K562 (cell line): ENCODE results near the gene CLIC1. TPM values are rescaled to one million over a fixed set of nuclear protein-coding genes. Genes with fewer than 3 reads are reported as not detected.

Source experiments
- DLX4 ChIP-seq: fragments of 250-450 bp; sonication (Bioruptor Pico); IDR thresholded peaks from 2 replicates; pipeline ENCODE4 v1.6.1; 2021; ENCODE audit warnings: mild to moderate bottlenecking
- HIVEP1 ChIP-seq: fragments of 250-450 bp; sonication (Bioruptor Pico); IDR thresholded peaks from 2 replicates; pipeline ENCODE4 v1.4.0; 2020; ENCODE audit warnings: mild to moderate bottlenecking
- KLF10 ChIP-seq: fragments of 250-450 bp; sonication (Bioruptor Pico); IDR thresholded peaks from 2 replicates; pipeline ENCODE4 v1.6.1; 2021; ENCODE audit warnings: matching md5 sums
- NFATC3 ChIP-seq: fragments of 450-650 bp; IDR thresholded peaks from 2 replicates; pipeline ENCODE4 v1.6.1; 2017; ENCODE audit warnings: mild to moderate bottlenecking
- PATZ1 ChIP-seq: fragments of 250-450 bp; sonication (Bioruptor Pico); IDR thresholded peaks from 2 replicates; pipeline ENCODE4 v1.5.0; 2020; ENCODE audit warnings: mild to moderate bottlenecking, borderline replicate concordance
- RREB1 ChIP-seq: fragments of 250-450 bp; sonication (Bioruptor Pico); IDR thresholded peaks from 2 replicates; pipeline ENCODE4 v1.4.0; 2020
- SMAD2 ChIP-seq: fragments of 150-350 bp; IDR thresholded peaks from 2 replicates; pipeline ENCODE4 v1.6.1; 2014; ENCODE audit warnings: low read depth, mild to moderate bottlenecking, low read length
- SRF ChIP-seq, 2 experiments: fragments of 250-450, 450-650 bp in 1 of 2; sonication (Bioruptor Pico) in 1 of 2; sonication (generic) in 1 of 2; formaldehyde crosslinking; IDR thresholded peaks; 2 replicates each; pipeline versions ENCODE4 v1.5.0 to v1.5.1; 2020 to 2022; ENCODE audit warnings: mild to moderate bottlenecking in 1 of 2, missing genetic modification reagents in 1 of 2
- ZBTB7A ChIP-seq: IDR thresholded peaks from 2 replicates; pipeline ENCODE4 v1.6.1; 2011; ENCODE audit warnings: low read depth, mild to moderate bottlenecking, low read length, moderate library complexity, borderline replicate concordance; ENCODE audit not compliant: control insufficient read depth
- ZNF212 ChIP-seq: fragments of 450-650 bp; formaldehyde crosslinking; IDR thresholded peaks from 2 replicates; pipeline ENCODE4 v1.4.0; 2020; ENCODE audit warnings: mild to moderate bottlenecking
- ZNF398 ChIP-seq: fragments of 250-450 bp; sonication (Bioruptor Pico); IDR thresholded peaks from 2 replicates; pipeline ENCODE4 v1.8.0; 2021; ENCODE audit warnings: moderate library complexity, mild to moderate bottlenecking, inconsistent platforms
- ZNF740 ChIP-seq, 3 experiments: fragments of 200-800 bp in 1 of 3; sonication (Bioruptor generic) in 1 of 3; sonication (generic) in 1 of 3; formaldehyde crosslinking in 1 of 3; IDR thresholded peaks; 2 replicates each; pipeline versions ENCODE4 v1.6.1 to v1.8.0; 2016 to 2022; ENCODE audit warnings: mild to moderate bottlenecking in 2 of 3, missing compliant biosample characterization in 2 of 3, missing genetic modification characterization in 2 of 3, missing genetic modification reagents in 1 of 3
- polyA plus RNA-seq, 8 experiments: library from polyadenylated mRNA; depleted of rRNA in 4 of 8; stranded (reverse) in 5 of 8; unstranded in 3 of 8; fragments of >200 nt; fragmentation: Nextera tagmentation in 2 of 8; fragmentation: Illumina TruSeq in 1 of 8; extraction: Ambion mirVana in 2 of 8; extraction: Trizol in 1 of 8; gene quantifications; 2 replicates each; pipeline versions ENCODE4 v1.2.1 to v1.2.3, GENCODE V29; 2011 to 2014; ENCODE audit warnings: inconsistent platforms in 1 of 8, missing spikeins in 1 of 8
- total RNA-seq, 7 experiments: library from RNA; depleted of rRNA in 6 of 7; stranded (reverse); fragments of >200 nt in 6 of 7; fragmentation: Illumina TruSeq in 2 of 7; extraction: Trizol in 2 of 7; gene quantifications; 2 replicates each; pipeline versions ENCODE4 v1.2.1 to v1.2.3, GENCODE V29; 2011 to 2021; ENCODE audit warnings: low replicate concordance in 1 of 7

CLIC1 gene
- total and polyA plus RNA-seq, 9 of the 15 experiments (the other 6 are each of a cell fraction or from before 2014, with no cell fraction given) = 1,267 to 2,419 (median 1,808) TPM

- TF ChIP-seq SRF (CRISPR knock-in tag; IDR thresholded peaks at IDR 0.05) = no peak
- no peak for TF ChIP-seq HIVEP1 (CRISPR knock-in tag)
- peak; percentile 30; the same call in 1 of the 2 replicates for TF ChIP-seq RREB1 (CRISPR knock-in tag)
- no peak for TF ChIP-seq NFATC3
- 0 out of 2 replicates have a peak, but pooled peaks have one; percentile 35 for TF ChIP-seq KLF10
- TF ChIP-seq SMAD2 = no peak
- peak; percentile 39; the same call in 1 of the 2 replicates for TF ChIP-seq PATZ1 (CRISPR knock-in tag)
- peak; percentile 64; the same call in 1 of the 2 replicates for TF ChIP-seq DLX4 (CRISPR knock-in tag)
- TF ChIP-seq ZNF212 (CRISPR knock-in tag) = no peak
- TF ChIP-seq ZBTB7A = peak; percentile 44
- no peak for TF ChIP-seq ZNF398 (CRISPR knock-in tag)
- TF ChIP-seq ZNF740 (CRISPR knock-in tag; IDR thresholded peaks at IDR 0.05) = 0 out of 2 replicates have a peak, but pooled peaks have one; percentile 12
- TF ChIP-seq ZNF740 (tag; IDR thresholded peaks at IDR 0.05) = no peak
Observed at GRCh38 chr6:31689249-31690110, 46.9 kb downstream of the CLIC1 start (continued).
